Right atrium auricular region (tissue), 2 donors: ENCODE results near the gene HOXD9. TPM values are rescaled to one million over a fixed set of nuclear protein-coding genes. Genes with fewer than 3 reads are reported as not detected.

Experiments
- DNase-seq: peaks from one replicate; pipeline ENCODE4 v3.0.0-alpha.2; 2019; ENCODE audit warnings: low spot score
- H3K27ac ChIP-seq, 2 donors: fragments of 200-600 bp; sonication (generic); 1 replicate in 1 of 2; 2 replicates in 1 of 2; pipeline ENCODE4 v1.5.1; 2016 to 2019
- H3K27me3 ChIP-seq, 2 donors: fragments of 200-600 bp; sonication (generic); one replicate each; pipeline versions ENCODE4 v1.5.1 to v1.6.0; 2017 to 2019
- H3K36me3 ChIP-seq: fragments of 200-600 bp; sonication (generic); one replicate; pipeline ENCODE4 v1.5.1; 2016
- H3K4me1 ChIP-seq, 2 donors: fragments of 200-600 bp; sonication (generic); one replicate each; pipeline versions ENCODE4 v1.5.1 to v1.6.0; 2017 to 2019
- H3K4me3 ChIP-seq, 2 donors: fragments of 200-600 bp; sonication (generic); 1 replicate in 1 of 2; 2 replicates in 1 of 2; pipeline ENCODE4 v1.5.1; 2017 to 2019; ENCODE audit warnings: mild to moderate bottlenecking in 1 of 2, moderate library complexity in 1 of 2
- H3K9me3 ChIP-seq, 2 donors: fragments of 200-600 bp; sonication (generic); one replicate each; pipeline ENCODE4 v1.5.1; 2019
- total RNA-seq, 2 donors: library from RNA; depleted of rRNA; stranded (reverse); fragments of >200 nt; gene quantifications; one replicate each; pipeline ENCODE4 v1.1.0, GENCODE V29; 2016
- TF ChIP-seq, protein P1 (sequence below), 2 donors: fragments of 200-600 bp; sonication (generic); IDR thresholded peaks; one replicate each; pipeline ENCODE4 v1.5.1; 2019; ENCODE audit warnings: antibody characterized with exemption in 2 of 2

Gene HOXD9
- total RNA-seq, 2 donors from 2014 or later, result 0.44 TPM; not detected in 1

DNA sequence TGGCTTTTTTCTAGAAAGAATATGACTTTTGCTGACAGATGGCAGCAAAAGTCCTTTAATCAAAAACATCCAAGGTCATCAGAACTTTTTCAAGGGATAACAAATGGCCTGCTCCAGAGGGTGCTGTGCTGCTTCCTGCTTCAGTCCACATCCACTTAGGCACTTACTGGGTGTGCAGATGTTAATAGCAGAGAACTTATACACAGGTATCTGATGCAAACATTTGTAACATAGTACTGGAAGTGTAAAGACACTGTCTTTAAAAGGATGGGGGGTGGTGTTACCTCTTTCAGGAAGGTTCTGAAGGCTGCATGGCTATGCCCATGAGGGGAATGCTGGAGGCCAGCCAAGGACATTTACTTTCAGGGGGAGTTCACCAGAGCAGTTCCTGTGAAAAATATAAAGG is 12.5 kb downstream of the HOXD9 start:
- Histone ChIP-seq H3K4me3 (no peak overlapping the region), H3K9me3 (no peaks in the 10 kb centered on the region), H3K27me3 (peaks cover 45 to 68% of the 10 kb centered on the region in 2 donors), H3K27ac (no peak overlapping the region), H3K4me1 (peaks cover 0 to 24% of the 10 kb centered on the region in 2 donors), H3K36me3 (no peaks in the 10 kb centered on the region)
- no peak for DNase-seq
- TF ChIP-seq, protein P1, sequence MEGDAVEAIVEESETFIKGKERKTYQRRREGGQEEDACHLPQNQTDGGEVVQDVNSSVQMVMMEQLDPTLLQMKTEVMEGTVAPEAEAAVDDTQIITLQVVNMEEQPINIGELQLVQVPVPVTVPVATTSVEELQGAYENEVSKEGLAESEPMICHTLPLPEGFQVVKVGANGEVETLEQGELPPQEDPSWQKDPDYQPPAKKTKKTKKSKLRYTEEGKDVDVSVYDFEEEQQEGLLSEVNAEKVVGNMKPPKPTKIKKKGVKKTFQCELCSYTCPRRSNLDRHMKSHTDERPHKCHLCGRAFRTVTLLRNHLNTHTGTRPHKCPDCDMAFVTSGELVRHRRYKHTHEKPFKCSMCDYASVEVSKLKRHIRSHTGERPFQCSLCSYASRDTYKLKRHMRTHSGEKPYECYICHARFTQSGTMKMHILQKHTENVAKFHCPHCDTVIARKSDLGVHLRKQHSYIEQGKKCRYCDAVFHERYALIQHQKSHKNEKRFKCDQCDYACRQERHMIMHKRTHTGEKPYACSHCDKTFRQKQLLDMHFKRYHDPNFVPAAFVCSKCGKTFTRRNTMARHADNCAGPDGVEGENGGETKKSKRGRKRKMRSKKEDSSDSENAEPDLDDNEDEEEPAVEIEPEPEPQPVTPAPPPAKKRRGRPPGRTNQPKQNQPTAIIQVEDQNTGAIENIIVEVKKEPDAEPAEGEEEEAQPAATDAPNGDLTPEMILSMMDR (IDR thresholded peaks at IDR 0.05), result no peak

DNA sequence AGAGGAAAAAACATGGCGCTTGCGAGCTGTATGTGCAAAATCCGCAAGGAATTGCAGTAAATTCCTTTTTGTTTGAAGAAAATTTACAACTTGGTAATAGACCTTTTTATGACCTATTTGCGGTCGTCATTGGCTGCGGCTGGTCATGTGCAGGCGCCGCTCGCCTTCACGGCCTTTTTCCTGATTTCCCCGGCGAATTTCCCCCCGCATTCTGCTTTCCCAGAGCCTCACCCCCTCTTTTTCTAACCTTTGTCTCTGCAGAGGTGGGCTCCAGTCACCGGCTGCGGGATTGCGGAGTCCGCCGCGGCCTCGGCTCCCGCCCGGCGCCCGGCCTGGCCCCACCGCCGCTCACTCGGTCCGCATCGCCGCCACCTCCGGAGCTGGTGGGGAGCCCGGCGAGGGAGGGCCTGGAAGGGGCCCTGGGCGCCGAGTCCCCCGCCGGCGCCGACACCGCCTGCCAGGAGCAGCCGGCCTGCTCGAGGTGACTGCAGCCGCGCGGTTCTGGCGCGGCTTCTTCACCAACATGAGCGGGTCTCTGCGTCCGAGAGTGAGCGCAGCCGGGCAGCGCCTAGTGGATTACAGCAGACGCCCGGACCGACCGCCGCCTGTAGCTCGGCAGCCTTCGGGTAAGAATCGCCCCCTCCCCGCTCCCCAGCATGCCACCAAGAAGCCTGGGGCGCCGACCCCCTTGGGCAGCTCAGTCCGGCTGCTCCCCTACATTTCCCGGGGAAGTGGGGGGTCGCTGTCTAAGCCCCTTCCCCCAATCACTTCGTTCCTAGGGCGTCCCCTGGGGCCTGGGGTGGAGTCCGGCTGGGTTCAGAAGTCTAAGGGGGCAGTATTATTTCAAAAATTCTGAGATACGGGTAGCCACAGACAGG is 14.1 kb downstream of the HOXD9 start:
- H3K27ac ChIP-seq, result peak overlapping the region; percentile 54 to 69
- peaks cover 0 to 27% of the 10 kb centered on the region in 2 donors for H3K4me1 ChIP-seq
- peak overlapping the region; percentile 40 to 56 for H3K4me3 ChIP-seq
- no peaks in the 10 kb centered on the region for H3K9me3 ChIP-seq
- DNase-seq, result no peak
- TF ChIP-seq, protein P1 (IDR thresholded peaks at IDR 0.05), result no peak
- peaks cover 35 to 56% of the 10 kb centered on the region in 2 donors for H3K27me3 ChIP-seq
- H3K36me3 ChIP-seq, result no peaks in the 10 kb centered on the region

DNA sequence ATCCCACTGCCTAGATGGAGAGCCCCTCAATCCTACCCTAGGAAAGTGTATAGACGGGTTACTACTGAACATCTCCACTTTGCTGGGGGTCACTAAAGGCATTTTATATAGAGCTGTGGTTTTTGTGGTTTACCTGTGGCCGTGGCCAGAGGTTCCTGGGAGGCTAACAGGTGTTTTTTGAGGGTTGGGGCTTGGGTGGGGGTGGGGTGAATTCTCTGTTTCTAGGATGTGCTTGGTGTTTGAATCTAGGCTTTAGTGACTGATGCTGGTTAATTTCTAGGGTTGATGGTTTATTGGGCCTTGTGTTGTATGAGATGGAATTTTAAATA is 14.7 kb downstream of the HOXD9 start:
- H3K27me3 ChIP-seq, result peaks cover 29 to 50% of the 10 kb centered on the region in 2 donors
- peaks cover 0 to 27% of the 10 kb centered on the region in 2 donors for H3K4me1 ChIP-seq
- DNase-seq, result no peak
- no peaks in the 10 kb centered on the region for H3K9me3 ChIP-seq
- H3K36me3 ChIP-seq, result no peaks in the 10 kb centered on the region
- TF ChIP-seq, protein P1 (IDR thresholded peaks at IDR 0.05), result no peak
- H3K27ac ChIP-seq, result peak overlapping the region; percentile 54 to 69
- H3K4me3 ChIP-seq, result peak overlapping the region; percentile 40 to 56

DNA sequence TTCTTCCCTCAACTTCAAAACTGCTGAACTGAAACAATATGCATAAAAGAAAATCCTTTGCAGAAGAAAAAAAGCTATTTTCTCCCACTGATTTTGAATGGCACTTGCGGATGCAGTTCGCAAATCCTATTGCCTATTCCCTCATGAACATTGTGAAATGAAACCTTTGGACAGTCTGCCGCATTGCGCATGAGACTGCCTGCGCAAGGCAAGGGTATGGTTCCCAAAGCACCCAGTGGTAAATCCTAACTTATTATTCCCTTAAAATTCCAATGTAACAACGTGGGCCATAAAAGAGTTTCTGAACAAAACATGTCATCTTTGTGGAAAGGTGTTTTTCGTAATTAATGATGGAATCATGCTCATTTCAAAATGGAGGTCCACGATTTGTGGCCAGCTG is 15.4 kb downstream of the HOXD9 start:
- TF ChIP-seq, protein P1 (IDR thresholded peaks at IDR 0.05), result no peak
- H3K4me1 ChIP-seq, result peaks cover 0 to 27% of the 10 kb centered on the region in 2 donors
- peaks cover 25 to 43% of the 10 kb centered on the region in 2 donors for H3K27me3 ChIP-seq
- H3K4me3 ChIP-seq, result no peak overlapping the region
- DNase-seq, result no peak
- no peaks in the 10 kb centered on the region for H3K36me3 ChIP-seq
- no peak overlapping the region for H3K27ac ChIP-seq
- no peaks in the 10 kb centered on the region for H3K9me3 ChIP-seq

DNA sequence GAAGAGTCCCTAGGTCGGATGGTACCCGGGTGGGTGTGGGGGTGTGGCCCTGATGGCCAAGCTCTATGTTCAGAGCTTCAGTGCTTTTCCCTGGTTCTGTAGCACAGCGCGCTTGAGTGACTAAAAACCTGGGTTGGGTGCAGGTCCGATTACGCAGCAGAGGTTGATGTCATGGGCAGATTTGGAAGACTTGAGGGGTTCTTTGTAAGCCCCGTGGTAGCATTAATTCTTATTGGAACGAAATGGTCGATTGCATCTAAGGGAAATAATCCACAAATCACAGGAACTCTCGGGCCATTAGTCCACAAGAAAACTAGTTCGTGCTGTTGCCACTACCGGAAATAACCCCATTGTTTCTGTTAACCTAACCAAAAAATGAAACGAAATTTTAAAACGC is 16.0 kb downstream of the HOXD9 start:
- Histone ChIP-seq H3K36me3 (no peaks in the 10 kb centered on the region), H3K4me1 (peaks cover 0 to 27% of the 10 kb centered on the region in 2 donors), H3K27ac (no peak overlapping the region), H3K4me3 (no peak overlapping the region), H3K9me3 (no peaks in the 10 kb centered on the region), H3K27me3 (peaks cover 21 to 40% of the 10 kb centered on the region in 2 donors)
- DNase-seq, result no peak
- TF ChIP-seq, protein P1 (IDR thresholded peaks at IDR 0.05), result no peak
